ENCODE results near the gene PKP4.

DNA sequence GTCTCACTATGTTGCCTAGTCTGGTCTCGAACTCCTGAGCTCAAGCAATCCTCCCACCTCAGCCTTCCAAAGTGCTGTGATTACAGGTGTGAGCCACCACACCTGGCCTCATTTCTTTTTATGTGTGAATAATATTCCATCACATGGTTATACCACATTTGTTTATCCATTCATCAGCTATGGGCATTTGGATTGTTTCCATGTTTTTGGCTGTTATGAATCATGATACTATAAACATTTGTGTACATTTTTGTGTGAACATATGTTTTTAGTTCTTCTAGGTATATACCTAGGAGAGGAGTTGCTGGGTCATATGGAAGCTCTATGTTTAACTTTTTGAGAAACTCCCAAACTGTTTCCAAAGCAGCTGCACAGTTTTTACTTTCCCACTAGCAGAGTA, 24.4 kb downstream of the PKP4 start:
- TF ChIP-seq, protein P1, sequence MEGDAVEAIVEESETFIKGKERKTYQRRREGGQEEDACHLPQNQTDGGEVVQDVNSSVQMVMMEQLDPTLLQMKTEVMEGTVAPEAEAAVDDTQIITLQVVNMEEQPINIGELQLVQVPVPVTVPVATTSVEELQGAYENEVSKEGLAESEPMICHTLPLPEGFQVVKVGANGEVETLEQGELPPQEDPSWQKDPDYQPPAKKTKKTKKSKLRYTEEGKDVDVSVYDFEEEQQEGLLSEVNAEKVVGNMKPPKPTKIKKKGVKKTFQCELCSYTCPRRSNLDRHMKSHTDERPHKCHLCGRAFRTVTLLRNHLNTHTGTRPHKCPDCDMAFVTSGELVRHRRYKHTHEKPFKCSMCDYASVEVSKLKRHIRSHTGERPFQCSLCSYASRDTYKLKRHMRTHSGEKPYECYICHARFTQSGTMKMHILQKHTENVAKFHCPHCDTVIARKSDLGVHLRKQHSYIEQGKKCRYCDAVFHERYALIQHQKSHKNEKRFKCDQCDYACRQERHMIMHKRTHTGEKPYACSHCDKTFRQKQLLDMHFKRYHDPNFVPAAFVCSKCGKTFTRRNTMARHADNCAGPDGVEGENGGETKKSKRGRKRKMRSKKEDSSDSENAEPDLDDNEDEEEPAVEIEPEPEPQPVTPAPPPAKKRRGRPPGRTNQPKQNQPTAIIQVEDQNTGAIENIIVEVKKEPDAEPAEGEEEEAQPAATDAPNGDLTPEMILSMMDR (IDR thresholded peaks at IDR 0.05) = no peak
- TF ChIP-seq POLR2A (IDR thresholded peaks at IDR 0.05) = no peak
